Transverse colon (tissue), 4 donors: ENCODE measurements around the gene APOA1.

Source experiments
- CTCF ChIP-seq, 5 experiments: fragments of 200-600 bp in 3 of 5; fragments of 450-650 bp in 2 of 5; sonication (generic) in 3 of 5; IDR thresholded peaks; 1 replicate in 2 of 5; 2 replicates in 3 of 5; pipeline ENCODE4 v1.5.1; 2016 to 2017; ENCODE audit warnings: antibody characterized with exemption in 5 of 5, inconsistent platforms in 3 of 5, mild to moderate bottlenecking in 2 of 5, moderate library complexity in 1 of 5
- EP300 ChIP-seq: sonication (generic); formaldehyde crosslinking; IDR thresholded peaks from one replicate; pipeline ENCODE4 v1.6.1; 2017; ENCODE audit warnings: antibody characterized with exemption, low read depth
- POLR2A ChIP-seq: fragments of 450-650 bp; IDR thresholded peaks from one replicate; pipeline ENCODE4 v1.6.1; 2016; ENCODE audit warnings: antibody characterized with exemption, mild to moderate bottlenecking, moderate library complexity
- POLR2AphosphoS5 ChIP-seq, 3 donors: sonication (generic); formaldehyde crosslinking; IDR thresholded peaks; one replicate each; pipeline ENCODE4 v1.6.1; 2016; ENCODE audit warnings: antibody characterized with exemption in 3 of 3

DNA sequence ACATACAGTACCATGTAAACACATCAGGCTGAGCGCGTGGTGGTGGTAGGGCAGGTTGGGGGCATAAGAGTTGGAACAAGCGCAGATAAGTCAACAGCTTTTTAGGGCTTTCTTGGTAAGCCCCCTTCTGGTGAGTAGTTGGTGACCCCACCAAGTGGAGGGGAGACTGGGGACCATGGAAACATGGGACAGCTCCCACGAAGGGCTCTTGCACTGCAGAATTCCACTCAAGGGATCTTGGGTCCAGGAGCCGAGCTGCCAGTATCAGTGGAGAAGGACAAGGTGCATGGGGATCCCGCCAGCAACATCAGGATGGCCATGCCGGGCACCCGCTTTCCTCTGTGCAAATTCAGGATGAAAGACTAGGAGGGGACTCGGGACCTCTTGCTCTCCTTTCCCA lies 6.2 kb upstream of the APOA1 start:
- TF ChIP-seq EP300 (no peak), POLR2AphosphoS5 (IDR thresholded peaks at IDR 0.05) (no peak), CTCF (IDR thresholded peaks at IDR 0.05) (no peak), POLR2A (no peak)
